Epithelial cell of prostate (primary cell): ENCODE results near the gene XPNPEP1.
"Not testable (repeated sequence)": the region's sequence is repeated elsewhere in the genome, so short reads cannot be mapped to it uniquely, and the experiment has no call there.

ENCODE experiments used
- DNase-seq: peaks from one replicate; pipeline ENCODE4 v3.0.0-alpha.2; 2011; ENCODE audit warnings: low read depth, low spot score
- H3K27ac ChIP-seq: fragments of 450-650 bp; 2 replicates; pipeline ENCODE4 v1.5.1; 2017; ENCODE audit warnings: mild to moderate bottlenecking

XPNPEP1 gene

DNA sequence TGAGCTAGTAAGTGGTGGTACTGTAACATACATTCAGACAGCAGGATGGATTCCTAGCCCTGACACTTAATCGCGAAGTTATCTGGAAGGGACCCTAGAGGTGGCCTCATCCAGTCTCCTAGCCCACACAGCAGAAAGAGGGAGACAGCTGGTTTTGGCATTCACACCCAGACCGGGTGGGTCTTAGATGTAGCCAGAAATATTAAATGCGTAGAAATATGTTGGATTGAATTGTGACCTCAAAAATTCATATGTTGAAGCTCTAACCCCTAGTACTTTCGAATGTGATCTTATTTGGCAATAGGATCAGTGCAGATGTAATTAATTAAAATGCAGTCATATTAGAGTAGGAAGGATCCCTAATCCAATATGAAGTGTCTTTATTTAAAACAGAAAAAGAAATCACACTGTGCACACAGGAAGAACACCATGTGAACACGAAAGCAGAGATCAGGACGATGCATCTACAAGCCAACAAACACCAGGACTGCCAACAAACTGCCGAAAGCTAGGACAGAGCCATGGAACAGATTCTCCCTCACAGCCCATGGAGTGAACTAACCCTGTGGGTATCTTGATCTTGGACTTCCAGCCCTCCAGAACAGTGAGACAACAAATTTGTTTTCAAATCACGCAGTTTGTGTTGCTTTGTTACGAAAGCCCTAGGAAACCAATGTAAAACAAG is 2.9 kb upstream of the XPNPEP1 start:
- H3K27ac ChIP-seq: no peak overlapping the region
- no peak for DNase-seq

GRCh38 chr10:109924967-109925620 is 1.8 kb upstream of the XPNPEP1 start:
- DNase-seq: no peak
- H3K27ac ChIP-seq: no peak overlapping the region

DNA sequence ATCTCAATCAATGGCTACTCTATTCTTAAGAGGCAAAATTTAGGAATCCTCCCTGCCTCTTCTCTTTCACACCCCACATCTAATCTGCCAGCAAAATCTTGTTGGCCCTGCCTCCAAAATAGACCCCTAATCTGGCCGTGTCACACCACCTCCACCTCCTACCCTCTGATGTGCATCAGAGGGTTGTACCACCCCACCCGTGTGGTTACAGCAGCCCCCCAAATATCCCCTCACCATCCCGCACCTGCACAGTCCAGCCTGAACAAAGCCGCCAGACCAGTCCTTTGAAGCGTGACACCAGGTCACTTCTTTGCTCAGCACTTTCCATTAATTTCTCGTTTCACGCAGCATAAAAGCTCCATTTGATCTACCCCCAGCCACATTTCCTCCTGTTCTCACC is 776 bp upstream of the XPNPEP1 start:
- H3K27ac ChIP-seq: no peak overlapping the region
- no peak for DNase-seq

GRCh38 chr10:109922358-109922975 is 844 bp downstream of the XPNPEP1 start:
- no peak for DNase-seq

GRCh38 chr10:109920016-109920415 is 3.3 kb downstream of the XPNPEP1 start:
- DNase-seq: no peak
- no peak overlapping the region for H3K27ac ChIP-seq

More at GRCh38 chr10:109922358-109922975, 844 bp downstream of the XPNPEP1 start:
- peak overlapping the region; percentile 55 for H3K27ac ChIP-seq

DNA sequence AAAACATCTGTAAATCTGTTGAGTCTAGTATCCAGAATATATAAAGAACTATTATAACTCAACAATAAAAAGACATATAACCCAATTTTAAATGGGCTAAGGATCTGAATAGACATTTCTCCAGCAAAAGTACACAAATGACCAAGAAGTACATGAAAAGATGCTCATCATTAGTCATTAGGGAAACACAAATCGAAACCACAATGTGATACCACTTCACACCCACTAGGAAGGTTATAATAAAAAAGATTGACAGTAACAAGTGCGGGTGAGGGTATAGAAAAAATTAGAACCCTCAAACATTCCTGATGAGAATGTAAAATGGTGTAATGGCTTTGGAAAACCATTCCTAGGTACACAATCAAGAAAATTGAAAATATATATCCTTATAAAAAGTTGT is 4.1 kb downstream of the XPNPEP1 start:
- H3K27ac ChIP-seq: no peak overlapping the region
- no peak for DNase-seq

DNA sequence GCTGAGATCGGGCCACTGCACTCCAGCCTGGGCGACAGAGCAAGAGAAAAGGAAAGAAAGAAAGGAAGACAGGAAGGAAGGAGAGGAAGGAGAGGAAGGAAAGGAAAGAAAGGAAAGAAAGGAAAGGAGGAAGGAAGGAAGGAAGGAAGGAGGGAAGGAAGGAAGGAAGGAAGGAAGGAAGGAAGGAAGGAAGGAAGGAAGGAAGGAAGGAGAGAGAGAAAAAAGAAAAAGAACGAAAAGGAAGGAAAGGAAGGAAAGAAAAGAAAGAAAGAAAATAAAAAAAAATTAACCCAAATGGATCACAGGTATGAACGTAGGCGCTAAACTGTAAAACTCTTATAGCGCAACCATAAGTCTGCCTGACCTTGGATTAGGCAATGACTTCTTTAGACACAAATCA is 4.6 kb downstream of the XPNPEP1 start:
- not testable (repeated sequence) for H3K27ac ChIP-seq, DNase-seq

DNA sequence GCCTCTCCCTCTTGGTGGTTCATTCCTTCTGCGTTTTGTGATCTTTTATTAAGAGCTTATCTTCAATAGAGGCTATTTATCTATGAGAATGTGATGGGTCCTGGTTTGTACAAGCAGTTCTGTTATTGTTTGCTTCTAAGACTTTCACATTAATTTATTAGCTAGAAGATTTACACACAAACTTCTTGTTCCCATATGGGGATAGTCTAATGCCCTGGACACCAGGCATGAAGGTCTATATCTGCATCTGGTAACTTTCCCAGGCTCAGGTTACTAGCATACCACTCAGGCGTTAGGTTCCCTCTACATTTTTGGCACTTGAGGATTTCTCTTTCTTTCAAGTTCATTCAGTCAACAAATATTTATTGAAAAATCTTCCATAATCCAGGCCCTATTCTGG is 7.7 kb downstream of the XPNPEP1 start:
- no peak for DNase-seq
- peak overlapping the region; percentile 69 for H3K27ac ChIP-seq

DNA sequence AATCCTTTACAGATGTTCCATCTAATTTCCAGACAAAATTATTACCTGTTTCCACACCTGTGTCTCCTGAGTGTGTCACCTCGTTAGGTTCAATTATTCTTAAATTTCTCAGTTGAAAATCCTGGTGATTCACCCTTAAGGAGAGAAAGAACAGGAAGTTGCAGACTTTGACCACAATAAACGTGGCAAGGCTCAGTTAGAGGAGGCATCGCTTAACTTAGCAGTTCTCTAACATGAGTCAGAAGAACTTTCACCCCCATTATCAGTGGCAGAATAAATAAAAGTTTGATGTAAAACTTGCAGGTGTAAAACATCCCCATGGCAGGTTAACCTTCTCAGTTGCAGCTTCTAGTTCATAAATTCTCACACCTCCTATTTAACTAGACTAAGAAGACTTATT is 8.3 kb downstream of the XPNPEP1 start:
- H3K27ac ChIP-seq: peak overlapping the region; percentile 69
- DNase-seq: peak; percentile 78

DNA sequence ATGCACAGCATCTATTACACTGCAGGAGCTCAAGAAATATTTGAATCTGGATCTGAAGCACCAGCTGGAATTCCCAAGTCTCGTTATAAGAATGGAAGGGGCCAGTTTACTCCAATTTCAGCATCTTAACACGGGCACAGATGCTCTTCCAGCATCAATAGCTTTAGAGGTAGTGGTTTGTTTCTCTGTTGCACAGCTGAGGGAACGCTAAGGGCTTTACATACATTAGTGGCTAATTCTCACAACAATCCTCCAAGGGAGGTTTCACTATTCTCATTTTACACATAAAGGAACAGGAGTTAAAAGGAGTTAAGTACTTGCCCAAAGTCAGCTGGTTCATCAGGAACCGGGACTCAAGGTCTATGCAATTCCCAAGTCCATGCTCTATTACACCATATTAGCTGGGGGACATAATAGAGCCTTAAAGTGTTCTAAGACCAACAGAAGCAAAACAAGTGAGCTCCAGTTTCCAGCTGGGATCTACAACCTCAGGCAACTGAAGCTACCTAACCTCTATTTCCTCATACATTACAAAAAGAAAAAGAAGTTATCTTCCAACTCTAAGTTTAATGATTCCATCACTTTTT is 9.9 kb downstream of the XPNPEP1 start:
- peak overlapping the region; percentile 69 for H3K27ac ChIP-seq
- no peak for DNase-seq

DNA sequence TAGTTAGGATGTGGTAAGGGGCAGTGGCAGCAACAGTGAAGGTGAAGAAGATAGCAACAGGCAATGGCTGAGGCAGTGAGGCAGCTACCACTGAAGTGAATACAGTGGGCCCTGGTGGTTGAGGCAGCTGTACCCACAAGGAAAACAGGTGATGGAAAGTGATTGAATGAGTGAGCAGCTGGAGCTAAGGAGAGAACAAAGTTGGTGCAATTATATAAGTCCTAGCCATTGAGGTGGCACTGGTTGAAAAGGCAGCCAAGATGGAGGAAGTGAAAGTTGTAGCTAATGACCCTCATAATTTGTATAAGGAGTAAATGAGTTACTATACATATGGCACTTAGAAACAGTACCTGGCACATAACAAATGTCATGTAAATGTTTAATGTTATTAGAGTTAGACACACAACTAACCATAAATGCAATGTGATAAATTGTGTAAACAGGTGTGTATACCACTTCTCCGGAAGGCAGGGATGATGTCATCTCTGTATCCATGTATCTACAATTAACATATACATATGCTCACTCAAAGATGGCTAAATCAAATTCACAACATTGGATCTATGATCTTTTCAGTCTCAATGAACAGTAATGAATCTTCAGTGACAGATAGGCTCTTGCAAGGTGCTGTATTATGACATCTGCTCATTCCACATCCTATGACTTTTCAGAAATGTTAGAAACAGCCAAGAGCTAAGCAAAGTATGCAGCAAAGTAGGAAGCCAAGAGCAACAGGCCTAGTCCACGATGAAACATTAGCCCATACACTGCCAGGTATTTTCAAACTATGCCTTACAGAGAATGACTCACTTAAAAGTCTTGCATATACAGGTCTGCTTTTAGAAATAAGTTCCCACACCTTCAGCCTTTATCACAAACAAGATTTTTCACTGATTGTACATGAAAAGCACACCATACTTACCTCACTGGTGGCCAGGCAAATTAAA is 10.7 kb downstream of the XPNPEP1 start:
- H3K27ac ChIP-seq: peak overlapping the region; percentile 69
- DNase-seq: peak; percentile 70

- peak overlapping the region; percentile 69 for H3K27ac ChIP-seq
Observed at GRCh38 chr10:109911903-109912302, 11.4 kb downstream of the XPNPEP1 start.

DNA sequence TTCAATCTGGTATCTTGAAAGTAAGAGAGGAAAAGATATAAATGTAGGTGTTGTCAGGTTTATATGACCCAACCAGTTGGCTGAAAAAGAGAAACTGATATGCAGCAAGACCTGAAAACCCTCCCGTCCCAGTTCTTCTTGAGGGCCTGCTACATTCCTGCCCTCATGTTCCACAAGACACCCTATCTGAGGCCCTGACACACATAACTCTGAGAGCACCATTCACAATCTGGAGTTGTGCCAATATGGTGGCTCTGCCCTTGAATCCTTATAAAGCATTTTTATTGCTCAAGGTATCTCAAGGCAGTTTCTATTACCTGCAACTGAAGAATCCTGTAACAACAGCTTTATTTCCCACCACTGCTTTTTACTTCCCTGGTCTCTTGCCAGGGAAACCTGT is 17.0 kb downstream of the XPNPEP1 start:
- no peak overlapping the region for H3K27ac ChIP-seq
- DNase-seq: no peak

More at GRCh38 chr10:109911903-109912302, 11.4 kb downstream of the XPNPEP1 start:
- no peak for DNase-seq

DNA sequence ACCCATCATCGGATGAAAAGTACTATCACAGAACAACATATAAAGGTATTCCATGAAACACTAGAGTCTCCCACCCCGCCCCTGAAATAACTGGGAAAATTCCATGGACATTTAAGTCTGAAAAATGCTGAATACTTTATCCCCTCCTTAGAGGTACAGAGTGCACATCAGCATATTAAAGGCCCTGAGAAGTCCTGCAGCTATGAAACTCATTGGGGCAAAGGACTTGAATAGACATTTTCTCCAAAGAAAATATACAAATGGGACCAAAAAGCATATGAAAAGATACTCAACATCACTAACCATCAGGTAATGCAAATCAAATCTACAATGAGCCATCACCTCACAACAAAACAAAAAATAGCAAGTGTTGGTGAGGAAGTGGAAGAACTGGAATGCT is 18.9 kb downstream of the XPNPEP1 start:
- H3K27ac ChIP-seq: no peak overlapping the region
- no peak for DNase-seq

DNA sequence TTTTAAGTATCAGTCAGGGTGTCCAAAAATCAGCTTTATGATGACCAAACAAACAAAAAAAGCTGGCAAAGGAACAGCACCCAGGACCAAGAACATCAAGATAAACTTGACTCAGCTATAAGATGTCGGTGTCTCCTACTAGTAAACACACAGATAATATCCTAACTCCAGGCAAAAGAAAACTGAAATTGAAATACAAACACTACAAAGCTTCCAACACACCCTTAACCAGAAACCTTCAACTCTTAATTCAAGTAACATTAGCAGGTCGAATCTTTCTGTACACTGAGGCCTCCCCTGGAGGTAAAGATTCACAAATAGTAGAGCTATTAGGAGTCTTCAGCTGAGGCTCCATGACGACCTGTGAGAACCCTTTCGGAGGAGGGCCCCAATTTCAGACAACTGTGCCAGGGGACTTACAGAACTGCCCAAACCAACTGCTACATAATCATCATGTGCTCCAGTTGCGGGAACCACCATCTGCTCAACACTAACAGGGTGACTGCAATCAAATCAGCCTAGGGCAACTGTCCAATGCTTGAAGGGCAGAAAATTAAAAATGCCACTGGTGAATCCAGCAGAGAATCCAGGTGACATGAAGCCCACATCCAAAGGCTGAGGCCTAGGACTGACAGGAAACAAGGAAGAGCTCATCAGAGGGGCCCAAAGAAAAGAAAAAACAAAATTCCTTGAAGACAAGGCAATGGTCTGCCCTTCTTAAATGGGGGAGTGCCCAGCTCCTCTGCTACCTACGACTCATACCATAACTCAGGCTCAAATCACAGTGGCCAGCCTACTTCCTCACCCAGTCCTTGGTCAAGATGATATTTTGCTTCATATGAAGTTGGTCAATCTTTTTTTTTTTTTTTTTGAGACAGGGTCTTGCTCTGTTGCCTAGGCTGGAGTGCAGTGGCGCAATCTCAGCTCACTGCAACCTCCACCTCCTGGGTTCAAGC is 20.0 kb downstream of the XPNPEP1 start:
- H3K27ac ChIP-seq: no peak overlapping the region
- DNase-seq: no peak

DNA sequence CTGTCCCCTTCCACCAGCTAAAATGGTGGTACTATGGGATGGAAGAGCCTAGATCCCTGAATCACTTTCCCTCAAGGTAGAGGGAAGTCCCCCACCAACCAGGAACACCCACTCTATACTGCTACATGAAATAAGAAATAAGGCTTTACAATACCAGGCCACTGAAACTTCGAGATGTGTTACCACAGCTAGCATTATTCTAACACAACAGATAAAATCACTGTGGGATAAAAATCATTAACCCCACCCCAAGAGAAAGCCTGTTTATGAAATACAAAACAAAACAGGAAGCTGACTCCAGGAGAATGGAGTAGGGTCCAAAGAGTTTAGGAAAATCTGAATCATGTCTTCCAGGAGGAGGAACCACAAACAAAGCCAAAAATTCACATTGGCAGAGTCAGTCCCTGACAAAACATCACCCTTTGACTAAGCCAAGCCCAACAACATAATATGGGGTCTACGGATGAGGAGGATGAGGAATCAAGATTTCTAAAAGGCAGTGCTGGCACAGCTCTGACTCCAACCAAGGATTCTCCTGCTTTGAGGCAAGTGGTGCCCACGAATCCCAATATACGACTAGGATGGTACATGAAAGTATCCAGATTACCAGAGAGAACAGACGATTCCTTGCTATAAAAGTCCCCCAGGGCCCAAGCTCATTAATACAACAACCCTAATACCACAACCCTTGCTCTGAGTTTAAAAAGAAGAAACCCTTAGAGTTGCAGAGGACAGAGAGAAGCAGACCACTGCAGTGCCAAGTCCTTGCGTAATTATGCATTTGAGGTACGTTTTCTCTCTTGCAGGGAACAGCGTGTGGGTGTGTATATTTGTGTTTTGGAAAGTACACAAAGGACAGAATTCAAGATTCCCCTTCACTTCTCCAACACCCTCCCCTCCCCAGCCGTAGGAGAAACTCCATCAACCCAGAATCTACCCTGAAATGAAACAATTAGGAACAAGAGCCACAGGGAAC is 23.7 kb downstream of the XPNPEP1 start:
- DNase-seq: no peak
- H3K27ac ChIP-seq: no peak overlapping the region

DNA sequence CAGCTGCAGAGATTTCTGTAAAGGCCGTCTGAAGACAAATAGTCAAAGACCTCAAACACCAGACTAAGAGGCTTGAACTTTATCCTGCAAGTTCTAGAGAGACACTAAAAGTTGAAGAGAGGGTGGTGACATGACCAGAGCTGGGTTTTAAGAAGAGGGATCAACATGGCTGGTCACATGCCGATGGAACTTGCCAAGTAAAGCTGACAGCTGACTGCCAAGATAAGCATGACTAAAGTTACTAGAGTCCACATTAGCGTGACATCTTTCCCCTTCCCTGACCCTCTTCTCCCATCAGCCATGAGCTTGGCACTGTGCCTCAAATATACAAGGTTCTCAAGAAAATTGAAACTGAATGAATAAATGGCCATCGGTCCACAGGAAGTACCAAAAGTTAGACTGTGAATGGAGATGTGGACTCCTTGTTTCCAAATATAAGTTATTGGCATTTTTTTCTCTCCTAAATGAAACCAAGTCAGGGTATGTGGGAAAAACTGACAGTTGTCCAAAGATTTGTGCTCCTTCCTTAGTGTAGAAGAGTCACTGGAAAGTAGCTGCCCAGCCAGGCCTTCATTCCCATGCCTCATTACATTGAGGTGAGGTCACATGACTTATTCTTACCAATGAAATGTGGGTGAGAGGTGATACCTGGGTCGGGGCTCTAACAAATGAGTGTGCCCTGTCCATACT is 24.5 kb downstream of the XPNPEP1 start:
- DNase-seq: no peak
- H3K27ac ChIP-seq: no peak overlapping the region
